ENCODE measurements around the gene KRT79. TPM values are rescaled to one million over a fixed set of nuclear protein-coding genes. Genes with fewer than 3 reads are reported as not detected.

Gene KRT79
- total and polyA plus RNA-seq, 2 experiments from 2014 or later, result 0.07 TPM; not detected in 1

- Histone ChIP-seq H3K4me3 (no peak overlapping the region), H3K9me2 (replicated peaks; ENCODE audit: insufficient read depth) (no peaks in the 10 kb centered on the region), H4K20me1 (ENCODE audit: insufficient read depth, poor library complexity, severe bottlenecking) (no peaks in the 10 kb centered on the region), H3K27me3 (peaks cover 6% of the 10 kb centered on the region), H3K36me3 (replicated peaks; ENCODE audit: insufficient read depth, low read depth) (no peaks in the 10 kb centered on the region), H3K4me1 (ENCODE audit: insufficient read depth) (peaks cover 8% of the 10 kb centered on the region), H3K9me3 (ENCODE audit: low read depth) (no peaks in the 10 kb centered on the region), H3K79me2 (no peaks in the 10 kb centered on the region), H3K27ac (no peak overlapping the region), H2AFZ (no peak overlapping the region), H3K4me2 (no peak overlapping the region)
- TF ChIP-seq, protein P1, sequence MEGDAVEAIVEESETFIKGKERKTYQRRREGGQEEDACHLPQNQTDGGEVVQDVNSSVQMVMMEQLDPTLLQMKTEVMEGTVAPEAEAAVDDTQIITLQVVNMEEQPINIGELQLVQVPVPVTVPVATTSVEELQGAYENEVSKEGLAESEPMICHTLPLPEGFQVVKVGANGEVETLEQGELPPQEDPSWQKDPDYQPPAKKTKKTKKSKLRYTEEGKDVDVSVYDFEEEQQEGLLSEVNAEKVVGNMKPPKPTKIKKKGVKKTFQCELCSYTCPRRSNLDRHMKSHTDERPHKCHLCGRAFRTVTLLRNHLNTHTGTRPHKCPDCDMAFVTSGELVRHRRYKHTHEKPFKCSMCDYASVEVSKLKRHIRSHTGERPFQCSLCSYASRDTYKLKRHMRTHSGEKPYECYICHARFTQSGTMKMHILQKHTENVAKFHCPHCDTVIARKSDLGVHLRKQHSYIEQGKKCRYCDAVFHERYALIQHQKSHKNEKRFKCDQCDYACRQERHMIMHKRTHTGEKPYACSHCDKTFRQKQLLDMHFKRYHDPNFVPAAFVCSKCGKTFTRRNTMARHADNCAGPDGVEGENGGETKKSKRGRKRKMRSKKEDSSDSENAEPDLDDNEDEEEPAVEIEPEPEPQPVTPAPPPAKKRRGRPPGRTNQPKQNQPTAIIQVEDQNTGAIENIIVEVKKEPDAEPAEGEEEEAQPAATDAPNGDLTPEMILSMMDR (IDR thresholded peaks at IDR 0.05; ENCODE audit: poor library complexity), result no peak
- TF ChIP-seq EZH2phosphoT487 (IDR thresholded peaks at IDR 0.05; ENCODE audit: low read depth, severe bottlenecking, unreplicated experiment), result no peak
- no peak for TF ChIP-seq EZH2 (IDR thresholded peaks at IDR 0.05; ENCODE audit: borderline replicate concordance)
- no peak for DNase-seq (ENCODE audit: low spot score)
- 95% methylated on average over 4 of the region's 4 CpGs for WGBS (ENCODE audit: low lambda C conversion rate, missing lambda C conversion rate)
Observed at GRCh38 chr12:52821071-52821730, 12.9 kb downstream of the KRT79 start.

DNA sequence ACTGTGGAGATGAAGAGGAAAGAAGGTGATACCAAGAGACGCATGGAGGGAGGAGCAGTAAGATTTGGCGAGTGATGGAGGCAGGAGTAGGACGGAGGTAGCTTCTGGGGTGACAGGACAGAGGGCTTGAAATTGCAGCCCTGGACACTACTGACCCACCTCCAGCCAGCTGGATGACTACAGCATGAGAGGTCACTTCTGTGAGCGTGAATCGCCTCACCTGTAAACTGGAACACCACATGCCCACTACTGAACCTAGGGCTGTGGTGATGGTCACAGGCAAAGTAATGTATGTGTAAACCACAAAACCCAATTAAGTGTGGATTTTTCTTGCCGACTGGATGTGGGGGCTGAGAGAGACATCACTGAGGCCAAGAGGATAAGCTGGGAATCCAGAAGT is 13.6 kb downstream of the KRT79 start:
- WGBS (ENCODE audit: low lambda C conversion rate, missing lambda C conversion rate), result 87% methylated on average over 6 of the region's 6 CpGs
- H3K9me2 ChIP-seq (replicated peaks; ENCODE audit: insufficient read depth), result no peaks in the 10 kb centered on the region
- no peaks in the 10 kb centered on the region for H3K79me2 ChIP-seq
- no peaks in the 10 kb centered on the region for H4K20me1 ChIP-seq (ENCODE audit: insufficient read depth, poor library complexity, severe bottlenecking)
- no peak overlapping the region for H3K4me3 ChIP-seq
- DNase-seq (ENCODE audit: low spot score), result no peak
- H3K36me3 ChIP-seq (replicated peaks; ENCODE audit: insufficient read depth, low read depth), result no peaks in the 10 kb centered on the region
- peaks cover 6% of the 10 kb centered on the region for H3K27me3 ChIP-seq
- H2AFZ ChIP-seq, result no peak overlapping the region
- TF ChIP-seq EZH2 (IDR thresholded peaks at IDR 0.05; ENCODE audit: borderline replicate concordance) (no peak), EZH2phosphoT487 (IDR thresholded peaks at IDR 0.05; ENCODE audit: low read depth, severe bottlenecking, unreplicated experiment) (no peak)
- TF ChIP-seq, protein P1 (IDR thresholded peaks at IDR 0.05; ENCODE audit: poor library complexity), result no peak
- no peak overlapping the region for H3K27ac ChIP-seq
- H3K9me3 ChIP-seq (ENCODE audit: low read depth), result no peaks in the 10 kb centered on the region
- H3K4me1 ChIP-seq (ENCODE audit: insufficient read depth), result peaks cover 8% of the 10 kb centered on the region
- no peak overlapping the region for H3K4me2 ChIP-seq

DNA sequence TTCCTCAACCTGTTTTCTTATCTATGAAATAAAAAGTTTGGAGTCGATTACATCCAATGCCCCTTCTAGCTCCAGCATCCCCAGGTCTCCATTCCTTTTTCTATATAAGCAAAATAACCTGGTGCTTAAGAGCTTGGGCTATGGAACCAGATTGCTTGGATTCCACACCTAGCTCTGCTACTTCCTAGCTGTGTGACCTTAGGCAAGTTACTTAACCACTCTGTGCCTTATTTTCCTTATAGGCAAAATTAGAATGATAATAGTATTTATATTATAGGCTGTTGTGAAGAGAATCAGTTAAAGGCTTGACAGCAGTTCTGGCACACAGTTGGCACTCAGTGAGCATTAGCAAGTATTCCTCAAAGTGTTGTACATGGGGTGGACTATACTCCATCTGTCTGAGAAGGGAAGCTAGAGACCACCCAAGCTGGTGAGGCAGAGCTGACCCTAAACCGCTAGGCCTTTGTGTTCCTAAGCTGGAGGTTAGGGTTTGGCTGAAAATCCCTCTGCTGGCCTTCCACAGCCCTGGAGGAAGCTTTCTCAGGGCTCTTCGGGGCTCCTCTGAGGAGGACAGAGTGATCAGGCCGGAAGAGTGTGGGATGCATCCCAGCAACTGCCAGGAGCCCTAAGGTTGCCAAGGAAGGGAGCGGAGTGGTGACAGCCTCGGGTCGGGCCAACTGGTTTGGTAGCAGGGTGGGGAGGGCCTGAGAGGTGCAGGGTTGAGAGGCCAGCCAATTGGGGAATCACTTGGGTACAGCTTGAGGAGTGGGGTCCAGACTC is 14.2 kb downstream of the KRT79 start:
- Histone ChIP-seq H3K79me2 (no peaks in the 10 kb centered on the region), H3K27ac (no peak overlapping the region), H3K4me2 (no peak overlapping the region), H2AFZ (no peak overlapping the region), H3K36me3 (replicated peaks; ENCODE audit: insufficient read depth, low read depth) (no peaks in the 10 kb centered on the region), H3K9me3 (ENCODE audit: low read depth) (no peaks in the 10 kb centered on the region), H4K20me1 (ENCODE audit: insufficient read depth, poor library complexity, severe bottlenecking) (no peaks in the 10 kb centered on the region), H3K4me1 (ENCODE audit: insufficient read depth) (peaks cover 11% of the 10 kb centered on the region), H3K9me2 (replicated peaks; ENCODE audit: insufficient read depth) (no peaks in the 10 kb centered on the region), H3K4me3 (no peak overlapping the region), H3K27me3 (peaks cover 6% of the 10 kb centered on the region)
- TF ChIP-seq EZH2phosphoT487 (IDR thresholded peaks at IDR 0.05; ENCODE audit: low read depth, severe bottlenecking, unreplicated experiment), result no peak
- TF ChIP-seq, protein P1 (IDR thresholded peaks at IDR 0.05; ENCODE audit: poor library complexity), result no peak
- no peak for DNase-seq (ENCODE audit: low spot score)
- WGBS (ENCODE audit: low lambda C conversion rate, missing lambda C conversion rate), result 92% methylated on average over 7 of the region's 7 CpGs
